ENCODE results near the gene PEA15. TPM values are rescaled to one million over a fixed set of nuclear protein-coding genes. Genes with fewer than 3 reads are reported as not detected.

The PEA15 gene
- total and polyA plus RNA-seq, 2 of the 8 experiments (the other 6 are each of a cell fraction or from before 2014, with no cell fraction given): 71.3 to 75.1 TPM

DNA sequence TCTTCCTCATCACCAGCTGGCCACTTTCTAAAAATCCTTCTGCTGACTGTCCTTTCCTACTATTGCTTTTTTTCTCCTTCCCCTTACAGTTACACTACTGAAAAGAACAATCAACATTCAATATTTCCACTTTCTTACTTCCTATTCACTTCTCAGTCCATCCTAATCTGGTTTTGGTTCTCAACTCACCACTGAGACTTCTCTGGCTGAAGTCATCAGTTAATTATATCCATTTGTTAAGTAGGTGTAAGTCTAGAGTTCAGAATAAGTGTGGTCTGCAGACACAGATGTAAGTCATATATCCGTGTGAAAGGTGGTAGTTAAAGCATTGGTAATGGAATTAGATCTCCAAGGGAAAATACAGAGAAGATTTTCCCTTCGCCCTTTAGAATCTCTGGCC is 21.4 kb downstream of the PEA15 start:
- H2BK20ac ChIP-seq (ENCODE audit: low read length): no peak overlapping the region
- peaks cover 28 to 93% (median 66%) of the 10 kb centered on the region in 4 experiments for H3K36me3 ChIP-seq (ENCODE audit: control insufficient read depth in 2 of 4, insufficient read depth in 4 of 4, low read length in 3 of 4)
- no peak overlapping the region for H2AFZ ChIP-seq (ENCODE audit: low read length)
- no peak overlapping the region for H3K14ac ChIP-seq (ENCODE audit: insufficient read length)
- no peak overlapping the region for H3K4me2 ChIP-seq (ENCODE audit: insufficient read depth in 1 of 2, low read depth in 2 of 2, low read length in 2 of 2)
- no peaks in the 10 kb centered on the region for H3K79me1 ChIP-seq (ENCODE audit: low read depth, low read length)
- FAIRE-seq (no peak), DNase-seq (ENCODE audit: low read depth in 1 of 2, low spot score in 2 of 2) (no peak)
- H2AK5ac ChIP-seq (ENCODE audit: low read depth, low read length): no peak overlapping the region
- H3K27ac ChIP-seq (ENCODE audit: low read depth, low read length): no peak overlapping the region
- H3K23me2 ChIP-seq (ENCODE audit: low read depth, low read length): no peaks in the 10 kb centered on the region
- H2BK15ac ChIP-seq (ENCODE audit: low read length): no peak overlapping the region
- no peak overlapping the region for H2BK12ac ChIP-seq (ENCODE audit: low read depth, low read length)
- H3K4ac ChIP-seq (replicated peaks; ENCODE audit: insufficient read length, low read depth, low read length): no peak overlapping the region
- peaks cover 0 to 2% of the 10 kb centered on the region in 2 experiments for H4K20me1 ChIP-seq (replicated peaks in 1 of 2; ENCODE audit: control insufficient read depth in 1 of 2, insufficient read depth in 2 of 2, low read length in 2 of 2)
- no peak overlapping the region for H4K91ac ChIP-seq (replicated peaks; ENCODE audit: insufficient read length, low read length)
- H3K23ac ChIP-seq (ENCODE audit: insufficient read length): no peak overlapping the region
- H3K27me3 ChIP-seq (replicated peaks in 1 of 4; ENCODE audit: control insufficient read depth in 3 of 4, extremely low read depth in 1 of 4, insufficient read depth in 3 of 4, low read length in 3 of 4): no peaks in the 10 kb centered on the region
- H2BK5ac ChIP-seq (ENCODE audit: low read depth, low read length): no peak overlapping the region
- POLR2A ChIA-PET (ENCODE audit: partially characterized antibody): interaction anchor here (1.2 to 3.6 kb wide), 4 partner anchors 12 to 57 kb away, joined by 3 to 15 read pairs (median 8); no protein-coding TSS in a partner anchor
- H3K4me1 ChIP-seq (replicated peaks in 1 of 4; ENCODE audit: control insufficient read depth in 3 of 4, insufficient read depth in 4 of 4, low read length in 3 of 4): no peaks in the 10 kb centered on the region
- no peak overlapping the region for H4K8ac ChIP-seq (ENCODE audit: extremely low read depth, insufficient read depth, low read length)
- no peak overlapping the region for H3K4me3 ChIP-seq (ENCODE audit: extremely low read depth in 1 of 4, insufficient read depth in 2 of 4, low read depth in 3 of 4, low read length in 4 of 4)
- no peaks in the 10 kb centered on the region for H3K9me3 ChIP-seq (ENCODE audit: insufficient read depth in 2 of 2, low read depth in 1 of 2, low read length in 1 of 2)
- CTCF ChIA-PET (ENCODE audit: partially characterized antibody): interaction anchor here (0.7 to 3.4 kb wide), 7 partner anchors 16 to 152 kb away, joined by 3 to 11 read pairs (median 5); no protein-coding TSS in a partner anchor
- no peak overlapping the region for H3K9ac ChIP-seq (replicated peaks in 1 of 4; ENCODE audit: extremely low read depth in 1 of 4, low read depth in 3 of 4, low read length in 3 of 4)
- no peak overlapping the region for H4K5ac ChIP-seq (ENCODE audit: insufficient read length, low read depth, low read length)
- 98% methylated on average over 2 of the region's 2 CpGs; no CpG with 5 or more reads in 1 of the 2 experiments for WGBS, 2 experiments (ENCODE audit: extremely low coverage in 1 of 2, insufficient coverage in 1 of 2, insufficient read length in 1 of 2, insufficient replicate concordance in 2 of 2, low coverage in 1 of 2, low lambda C conversion rate in 2 of 2, missing lambda C conversion rate in 1 of 2)
- H3K79me2 ChIP-seq (ENCODE audit: control insufficient read depth in 1 of 2, insufficient read depth in 2 of 2, low read length in 2 of 2): no peaks in the 10 kb centered on the region
- H3K18ac ChIP-seq (ENCODE audit: extremely low read depth, low read length): no peak overlapping the region
- no peak overlapping the region for H3K56ac ChIP-seq (replicated peaks; ENCODE audit: insufficient read length, low read depth, low read length)
- H2BK120ac ChIP-seq (replicated peaks; ENCODE audit: low read depth, low read length): no peak overlapping the region
- no peak for TF ChIP-seq JUN (IDR thresholded peaks at IDR 0.05; ENCODE audit: low read depth, low read length)
- TF ChIP-seq KDM4A (IDR thresholded peaks at IDR 0.05; ENCODE audit: low read depth, low read length, severe bottlenecking): no peak
